Fibroblast of skin of left quadriceps (primary cell): ENCODE measurements around the gene MDM4.
"Not testable (repeated sequence)": the region's sequence is repeated elsewhere in the genome, so short reads cannot be mapped to it uniquely, and the experiment has no call there.

Experiments used
- DNase-seq, 2 experiments: peaks; one replicate each; pipeline ENCODE4 v3.0.0-alpha.2; 2013; ENCODE audit warnings: low read depth in 2 of 2

The MDM4 gene, protein sequence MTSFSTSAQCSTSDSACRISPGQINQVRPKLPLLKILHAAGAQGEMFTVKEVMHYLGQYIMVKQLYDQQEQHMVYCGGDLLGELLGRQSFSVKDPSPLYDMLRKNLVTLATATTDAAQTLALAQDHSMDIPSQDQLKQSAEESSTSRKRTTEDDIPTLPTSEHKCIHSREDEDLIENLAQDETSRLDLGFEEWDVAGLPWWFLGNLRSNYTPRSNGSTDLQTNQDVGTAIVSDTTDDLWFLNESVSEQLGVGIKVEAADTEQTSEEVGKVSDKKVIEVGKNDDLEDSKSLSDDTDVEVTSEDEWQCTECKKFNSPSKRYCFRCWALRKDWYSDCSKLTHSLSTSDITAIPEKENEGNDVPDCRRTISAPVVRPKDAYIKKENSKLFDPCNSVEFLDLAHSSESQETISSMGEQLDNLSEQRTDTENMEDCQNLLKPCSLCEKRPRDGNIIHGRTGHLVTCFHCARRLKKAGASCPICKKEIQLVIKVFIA

DNA sequence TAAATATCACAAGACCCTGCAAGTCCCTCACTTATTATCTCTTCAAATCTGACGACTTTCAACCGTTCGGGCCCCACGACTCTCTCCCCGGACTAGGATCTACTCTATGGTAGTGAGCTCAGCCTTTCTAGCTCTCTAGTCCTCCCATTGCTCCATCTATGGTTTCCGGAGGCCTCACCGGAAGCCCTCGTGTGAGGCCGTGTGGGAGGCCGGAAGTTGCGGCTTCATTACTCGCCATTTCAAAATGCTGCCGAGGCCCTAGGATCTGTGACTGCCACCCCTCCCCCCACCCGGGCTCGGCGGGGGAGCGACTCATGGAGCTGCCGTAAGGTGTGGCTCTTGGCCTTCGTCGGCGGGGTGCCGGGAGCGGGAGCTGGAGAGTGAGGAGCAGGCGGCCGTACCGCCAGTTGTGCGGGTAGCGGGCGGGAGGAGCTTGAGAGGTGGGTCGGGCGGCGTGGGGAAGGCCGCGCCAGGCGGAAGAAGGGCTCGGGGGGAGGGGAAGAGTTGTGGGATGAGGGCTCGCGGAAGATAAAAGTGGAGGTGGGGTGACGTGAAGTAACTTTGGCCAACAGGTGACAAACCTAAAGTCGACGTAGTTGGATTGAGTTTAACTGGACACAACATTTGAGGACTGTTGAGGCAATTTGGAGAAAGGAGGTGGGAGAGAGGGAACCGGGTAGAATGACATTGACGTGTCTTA, at the start of gene MDM4:
MDM4 (plus strand) TSS at position 227 of the 700 bp plus-strand sequence. CDS start 9,113 bp downstream, outside the sequence.
- DNase-seq, result peak; percentile 95

DNA sequence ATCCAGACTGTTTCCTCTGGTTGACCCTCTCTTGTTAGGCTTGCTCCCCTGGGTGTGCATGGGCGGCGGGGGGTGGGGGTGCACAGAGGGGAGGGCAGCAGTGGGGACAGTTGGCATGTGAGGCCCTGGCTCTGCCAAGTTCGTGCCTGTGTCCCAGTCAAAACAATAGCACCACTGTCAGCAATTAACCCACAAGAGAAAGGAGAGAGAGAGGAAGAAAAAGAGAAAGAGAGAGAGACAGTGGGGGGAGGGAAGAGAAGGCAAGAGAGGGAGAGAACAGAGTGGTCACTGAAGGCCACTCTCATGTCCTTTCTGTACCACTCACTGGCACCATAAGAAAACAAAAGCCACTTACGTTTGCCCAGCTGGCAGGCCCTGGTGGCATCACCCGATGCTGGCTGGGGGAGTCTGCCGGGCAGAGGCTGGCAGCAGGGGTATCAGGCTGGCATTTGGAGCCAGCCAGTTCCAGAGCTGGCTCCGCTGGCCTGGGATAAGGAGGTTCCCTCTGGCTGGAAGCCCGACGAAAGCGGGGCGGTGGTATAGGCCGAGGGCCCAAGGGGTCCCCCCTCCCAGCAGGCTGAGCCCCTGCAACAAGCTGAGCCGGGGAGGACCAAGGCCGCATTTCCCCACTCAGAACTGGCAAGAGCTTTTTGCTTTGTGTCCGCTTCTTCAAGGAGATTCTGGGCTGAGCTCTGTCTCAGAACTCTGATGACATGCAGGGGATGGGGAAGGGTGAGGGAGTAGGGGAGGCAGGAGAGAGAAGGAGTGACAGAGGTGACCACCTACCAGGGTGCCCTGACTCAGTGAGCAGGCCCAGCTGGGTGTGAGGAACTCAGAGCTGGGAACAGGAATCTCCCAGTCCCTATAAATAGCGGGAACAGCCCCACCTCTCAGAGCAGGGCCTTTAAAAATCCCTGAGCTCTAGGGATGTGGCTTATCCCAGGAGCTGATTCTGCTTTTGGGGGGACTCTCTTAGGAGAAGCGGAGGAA, 49.5 kb upstream of the MDM4 start:
- DNase-seq, result no peak

DNA sequence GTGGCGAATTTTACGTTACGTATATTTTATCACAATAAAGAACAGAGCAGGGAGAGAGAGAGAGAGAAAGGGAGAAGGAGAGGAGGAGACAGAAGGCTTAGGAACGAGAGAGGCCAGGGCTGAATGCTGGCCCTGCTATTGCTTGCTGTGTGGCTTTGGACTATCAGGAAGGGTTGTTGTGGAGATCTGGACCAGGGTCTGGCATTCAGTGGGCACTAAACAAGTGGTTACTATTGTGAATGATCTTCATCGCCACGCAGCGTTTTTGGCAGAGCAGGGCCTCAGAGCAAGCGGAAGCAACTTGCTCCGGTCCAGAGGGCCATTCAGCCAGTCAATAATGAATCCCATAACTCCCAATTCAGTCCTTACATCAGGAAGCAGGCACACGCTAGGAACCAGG, 48.0 kb upstream of the MDM4 start:
- no peak for DNase-seq

DNA sequence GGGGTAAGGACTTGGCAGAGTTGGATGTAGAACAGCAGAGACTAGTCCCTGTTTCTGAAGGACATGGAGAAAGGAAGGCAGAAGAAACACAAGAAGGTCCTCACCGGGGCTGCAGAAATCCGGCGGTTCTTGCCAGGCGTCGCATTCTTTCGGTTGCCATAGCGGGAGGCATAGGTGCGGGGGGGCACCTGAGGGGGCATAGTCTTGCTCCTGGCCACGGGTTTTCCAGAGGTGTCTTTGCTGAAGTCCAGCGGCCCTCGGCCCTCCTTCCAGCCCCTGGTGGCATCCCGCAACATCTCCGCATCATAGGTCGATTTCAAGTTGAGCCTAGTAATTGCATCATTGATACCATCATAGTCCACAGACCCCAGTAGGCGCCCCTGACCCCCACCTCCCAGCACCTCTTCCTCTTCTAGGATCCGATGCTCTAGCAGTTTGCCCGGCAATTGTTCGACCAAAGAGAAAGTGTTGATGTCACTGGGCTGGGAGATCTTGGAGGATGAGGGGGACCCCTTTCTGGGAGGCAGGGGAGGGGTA, 47.4 kb upstream of the MDM4 start:
- no peak for DNase-seq

DNA sequence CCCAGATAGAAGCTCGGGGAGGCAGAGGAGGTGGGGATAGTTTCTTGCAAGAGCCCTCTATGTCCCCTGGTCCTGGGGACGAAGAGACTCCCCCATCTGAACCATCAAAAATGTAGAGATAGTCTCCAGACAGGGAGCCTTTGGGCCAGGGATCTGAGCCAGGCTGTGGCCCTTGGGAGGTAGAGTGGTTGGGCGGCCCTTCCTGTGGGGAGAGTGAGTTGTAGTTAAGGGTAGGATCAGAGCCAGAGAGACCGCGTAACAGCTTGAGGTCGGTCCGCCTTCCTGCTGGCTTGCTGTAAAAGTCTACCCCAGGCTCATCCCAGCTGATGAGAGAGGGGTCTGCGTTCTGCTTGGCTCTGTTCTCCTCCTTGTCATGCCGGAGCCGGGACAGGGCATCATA, 46.9 kb upstream of the MDM4 start:
- DNase-seq, result no peak

DNA sequence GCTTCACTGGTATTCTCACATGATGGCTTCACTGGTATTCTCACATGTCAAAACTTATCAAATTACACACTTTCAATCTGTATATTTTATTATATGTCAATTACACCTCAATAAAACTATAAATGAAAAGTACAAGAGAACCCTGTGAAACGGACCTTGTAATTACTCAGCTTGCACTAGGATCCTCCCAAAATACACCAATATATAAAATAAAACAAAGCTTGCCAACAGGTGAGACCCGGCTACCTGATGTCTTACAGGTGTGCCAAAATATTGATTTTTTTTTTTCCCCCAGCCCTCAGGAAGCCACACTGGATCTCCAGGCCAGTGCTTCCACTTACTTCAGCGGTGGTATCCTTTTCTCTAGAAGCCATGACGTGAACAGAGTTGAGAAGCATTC, 44.5 kb upstream of the MDM4 start:
- DNase-seq, result no peak

DNA sequence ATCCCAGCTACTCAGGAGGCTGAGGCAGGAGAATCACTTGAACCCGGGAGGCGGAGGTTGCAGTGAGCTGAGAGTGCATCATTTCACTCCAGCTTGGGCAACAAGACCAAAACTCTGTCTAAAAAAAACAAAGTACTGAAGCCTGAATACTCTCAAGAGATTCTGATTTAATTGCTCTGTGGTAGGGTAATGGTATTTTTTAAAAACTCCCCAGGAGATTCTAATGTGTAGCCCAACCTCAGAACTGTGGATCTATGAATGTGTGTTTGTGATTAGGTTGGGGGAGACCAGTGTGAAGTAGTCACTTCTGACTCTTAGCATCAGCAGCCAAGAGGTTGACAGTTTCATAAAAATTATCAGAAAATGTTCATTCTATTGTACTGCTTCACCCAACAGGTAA, 43.5 kb upstream of the MDM4 start:
- DNase-seq, result no peak

DNA sequence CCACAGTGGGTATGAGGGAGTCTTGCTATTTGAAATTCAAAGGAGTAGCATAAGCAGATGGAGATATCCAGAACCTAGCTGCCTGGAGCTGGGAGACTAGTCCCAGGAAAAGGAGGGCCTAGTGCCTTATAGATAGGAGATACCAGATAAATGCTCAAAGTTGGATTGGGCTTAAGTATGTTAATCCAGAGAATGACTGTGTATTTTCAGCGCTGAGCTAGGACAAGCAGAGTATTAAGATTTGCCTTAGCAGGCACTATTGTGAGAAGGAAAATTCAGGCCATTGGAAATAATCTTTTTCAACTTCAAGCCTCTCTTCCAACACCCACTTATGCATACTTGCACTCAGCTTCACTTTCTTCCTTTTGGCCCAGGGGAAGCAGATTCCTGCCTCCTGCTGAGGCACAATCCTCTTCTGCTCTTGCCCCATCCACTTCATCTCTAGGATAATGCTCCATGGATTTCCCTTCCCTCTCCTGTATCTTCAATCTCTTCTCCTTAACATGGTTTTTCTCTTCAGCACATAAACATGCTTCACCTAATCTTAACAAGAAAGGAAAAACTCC, 42.7 kb upstream of the MDM4 start:
- DNase-seq, result no peak

DNA sequence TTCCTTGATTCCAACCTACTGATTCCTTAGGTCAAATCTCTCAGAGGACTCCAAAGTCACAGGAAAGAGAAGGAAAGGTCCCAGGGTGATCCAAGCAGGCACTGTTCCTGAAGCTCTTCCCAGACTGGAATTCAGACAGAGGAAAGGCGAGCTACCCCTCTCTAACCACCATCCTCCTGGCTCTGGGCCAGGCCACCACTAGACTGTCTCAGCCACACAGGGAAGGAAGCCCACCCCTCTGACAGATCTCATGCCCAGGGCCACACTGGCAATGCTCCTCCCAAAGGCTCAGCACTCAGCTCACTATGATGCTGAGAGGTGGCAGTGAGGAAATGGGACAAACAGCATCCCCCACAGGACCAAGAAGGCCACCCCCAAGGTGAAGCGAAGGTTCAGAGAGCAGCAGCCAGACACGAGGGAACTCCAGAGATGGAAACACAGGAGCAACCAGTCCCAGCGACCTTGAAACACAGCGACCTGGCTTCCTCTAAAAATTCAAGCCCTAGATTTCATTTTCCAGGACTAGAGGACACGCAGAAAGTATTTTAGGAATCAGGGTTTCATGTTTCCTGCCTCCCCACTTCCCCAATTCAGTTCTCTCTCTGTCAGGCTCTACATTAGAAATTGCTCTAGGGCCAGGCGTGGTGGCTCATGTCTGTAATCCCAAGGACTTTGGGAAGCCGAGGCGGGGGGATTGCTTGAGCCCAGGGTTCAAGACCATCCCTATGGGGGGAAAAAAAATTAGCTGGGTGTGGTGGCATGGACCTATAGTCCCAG, 40.4 kb upstream of the MDM4 start:
- no peak for DNase-seq

DNA sequence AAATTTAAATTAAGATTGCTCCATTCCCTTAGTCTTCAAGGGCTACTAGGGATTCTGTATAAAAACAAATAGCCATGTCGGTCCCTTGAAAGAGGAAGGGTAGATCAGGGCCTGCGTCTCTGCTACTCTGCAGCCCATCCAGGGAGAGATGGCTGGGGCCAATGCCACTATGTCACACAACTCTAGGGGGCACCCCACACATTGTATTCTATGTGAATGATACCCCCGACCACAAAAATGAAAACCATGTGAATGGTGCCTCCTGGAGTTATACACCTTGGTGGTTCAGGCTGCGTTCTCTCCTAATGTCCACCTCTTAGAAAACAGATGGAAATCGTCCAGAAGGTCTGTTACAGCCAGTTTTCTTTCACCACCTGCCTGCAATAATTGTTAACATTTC, 39.6 kb upstream of the MDM4 start:
- no peak for DNase-seq

DNA sequence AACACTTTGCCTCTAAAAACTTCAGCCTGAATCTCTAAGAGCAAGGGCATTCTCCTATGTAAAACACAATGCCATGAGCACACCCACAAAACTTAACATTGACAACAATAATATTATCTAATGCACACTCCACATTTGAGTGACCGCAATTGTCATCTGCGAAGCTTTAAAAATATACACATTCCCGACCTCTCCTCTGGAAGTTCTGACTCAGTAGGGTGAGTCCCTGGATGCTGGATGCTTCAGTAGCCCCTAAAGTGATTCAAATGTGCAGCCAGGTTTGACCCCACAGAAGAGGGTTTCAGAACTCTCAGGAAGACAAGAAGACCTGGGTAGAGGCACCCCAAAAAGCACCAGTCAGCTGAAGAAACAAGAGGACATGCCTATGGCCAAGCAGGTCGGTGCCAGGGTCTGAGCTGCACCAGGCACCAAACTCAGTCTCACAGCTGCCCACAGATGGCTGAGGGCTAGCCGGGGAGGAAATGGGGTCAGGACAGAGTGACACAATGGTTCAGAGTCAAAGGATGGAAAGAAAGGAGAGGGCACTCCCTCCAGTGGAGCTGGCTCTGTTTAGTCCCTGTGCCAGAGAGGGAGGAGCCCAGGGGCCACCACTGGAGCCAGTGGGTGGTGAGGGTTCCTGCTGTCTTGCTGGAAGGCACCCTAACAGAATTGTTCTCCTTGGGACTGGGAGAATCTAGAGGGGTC, 39.0 kb upstream of the MDM4 start:
- DNase-seq, result no peak

DNA sequence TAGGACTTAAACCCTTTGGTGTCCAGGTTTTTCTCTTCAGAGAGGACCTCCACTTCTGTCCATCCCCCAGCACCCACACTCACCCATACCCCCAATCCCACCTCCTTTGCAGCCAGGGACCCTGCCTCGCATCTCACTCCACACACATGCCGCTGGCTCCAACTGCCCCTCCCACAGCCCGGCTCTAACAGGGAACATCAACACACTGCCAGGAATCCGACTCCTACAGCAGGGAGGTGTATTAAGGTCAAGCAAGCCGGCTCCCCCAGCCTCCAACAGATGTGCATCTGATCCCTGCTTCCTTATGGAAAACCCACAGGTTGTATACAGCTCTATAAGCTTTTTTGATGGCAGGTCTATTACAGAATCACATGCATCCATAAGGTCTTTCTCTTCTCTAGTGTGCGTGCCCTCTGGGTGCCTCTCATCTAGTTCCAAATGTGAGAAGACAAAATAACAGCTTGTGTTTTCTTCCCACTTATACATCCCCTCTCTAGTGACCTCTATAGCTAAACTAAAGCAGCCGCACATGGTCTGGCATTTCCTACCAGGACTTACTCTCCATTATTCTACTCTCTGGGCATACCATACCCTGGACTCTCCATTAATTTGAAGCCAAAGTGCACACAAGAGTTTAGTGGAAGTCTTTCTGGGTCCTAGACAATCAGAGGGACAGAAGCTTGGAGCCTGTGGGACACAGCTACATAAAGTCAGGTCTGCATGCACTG, 37.9 kb upstream of the MDM4 start:
- DNase-seq, result no peak

DNA sequence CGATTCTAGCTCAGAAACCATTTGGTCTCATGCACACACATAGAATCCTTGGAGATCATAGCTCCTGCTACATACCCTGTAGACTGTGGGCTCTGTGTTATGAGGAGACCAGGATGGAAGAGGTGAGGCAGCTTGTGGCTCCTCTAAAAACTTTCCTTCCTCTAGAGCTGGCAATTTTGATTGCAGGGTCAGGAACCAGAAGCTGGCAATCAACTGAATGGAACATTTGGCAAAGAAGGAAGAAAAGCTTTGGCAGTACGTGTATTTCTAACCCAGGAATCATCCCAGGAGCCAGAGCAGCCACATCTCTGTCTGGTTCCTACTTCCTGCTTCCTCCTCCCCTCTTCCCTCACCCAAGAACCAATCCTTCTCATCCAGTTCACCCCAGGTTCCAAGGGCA, 37.3 kb upstream of the MDM4 start:
- DNase-seq, result no peak

DNA sequence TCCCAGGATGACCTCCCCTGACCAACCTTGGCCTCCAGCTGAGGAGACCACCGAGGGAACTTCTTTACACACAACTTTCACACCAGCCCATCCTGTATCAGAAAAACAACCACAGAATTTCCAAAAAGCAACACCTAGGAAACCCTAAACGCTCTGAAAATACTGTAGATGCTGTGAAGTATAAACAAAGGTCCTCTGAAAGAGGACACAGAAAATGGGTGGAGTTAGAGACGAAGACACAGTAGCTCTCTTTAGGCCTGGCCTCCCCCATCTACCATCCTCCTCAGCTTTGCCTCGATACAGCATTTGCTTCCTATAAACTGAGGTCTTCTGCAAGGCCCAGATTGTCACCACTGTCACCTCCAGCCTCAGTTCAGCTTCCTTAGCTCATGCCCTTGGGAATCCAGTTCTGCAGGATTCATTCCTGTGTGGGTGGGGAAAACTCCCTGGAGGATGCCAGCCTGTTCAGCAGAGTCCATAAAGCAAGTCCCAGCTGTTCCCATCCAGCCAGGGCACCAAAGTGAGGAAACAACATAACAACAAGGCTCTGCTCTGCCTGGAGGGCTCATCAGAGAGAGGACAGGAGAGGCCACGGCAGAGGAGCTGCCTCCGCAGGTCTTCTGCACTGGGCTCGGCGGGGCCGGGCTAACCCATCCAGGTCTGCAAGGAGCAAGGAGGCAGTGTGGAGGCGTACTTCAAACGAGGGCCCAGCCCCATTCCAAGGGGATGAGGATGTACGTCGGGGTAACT, 36.6 kb upstream of the MDM4 start:
- no peak for DNase-seq

DNA sequence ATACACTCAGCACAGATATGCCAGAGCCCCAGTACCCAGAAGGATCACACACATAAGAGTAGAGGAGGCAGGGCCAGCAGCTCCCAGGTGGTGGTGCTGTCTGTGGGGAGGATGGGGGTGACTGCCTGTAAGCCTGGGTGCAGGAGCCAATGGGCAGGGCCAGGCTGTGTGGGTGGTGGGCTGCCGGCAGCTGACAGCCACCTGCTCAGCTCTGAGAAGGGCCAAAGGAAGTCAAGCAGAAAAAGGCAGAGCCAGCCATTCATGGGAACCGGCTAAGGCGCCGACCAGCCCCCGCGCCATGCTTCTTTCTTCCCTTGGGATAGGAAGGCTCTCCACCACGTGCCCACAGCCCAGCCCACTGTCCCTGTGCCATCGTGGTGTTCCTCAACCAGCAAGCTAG, 35.7 kb upstream of the MDM4 start:
- DNase-seq, result no peak

DNA sequence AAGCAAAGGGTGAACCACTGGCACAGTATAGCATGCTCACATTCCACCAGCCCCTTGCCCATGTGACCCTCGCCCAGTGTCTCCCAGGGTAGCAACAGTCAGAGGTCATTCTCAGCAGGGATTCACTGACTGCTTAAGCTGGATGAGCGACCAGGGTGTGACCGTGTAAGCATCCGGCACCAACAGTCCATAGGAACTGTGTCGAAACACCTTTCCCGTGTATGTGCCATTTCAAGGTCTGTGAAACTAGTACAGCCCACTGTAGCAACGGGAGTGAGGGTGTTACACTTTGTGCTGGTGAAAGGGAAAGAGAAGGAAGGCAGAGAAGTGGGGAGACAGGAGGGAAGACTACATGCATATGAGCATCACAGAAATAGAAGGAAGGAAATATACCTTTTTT, 32.4 kb upstream of the MDM4 start:
- DNase-seq, result no peak

DNA sequence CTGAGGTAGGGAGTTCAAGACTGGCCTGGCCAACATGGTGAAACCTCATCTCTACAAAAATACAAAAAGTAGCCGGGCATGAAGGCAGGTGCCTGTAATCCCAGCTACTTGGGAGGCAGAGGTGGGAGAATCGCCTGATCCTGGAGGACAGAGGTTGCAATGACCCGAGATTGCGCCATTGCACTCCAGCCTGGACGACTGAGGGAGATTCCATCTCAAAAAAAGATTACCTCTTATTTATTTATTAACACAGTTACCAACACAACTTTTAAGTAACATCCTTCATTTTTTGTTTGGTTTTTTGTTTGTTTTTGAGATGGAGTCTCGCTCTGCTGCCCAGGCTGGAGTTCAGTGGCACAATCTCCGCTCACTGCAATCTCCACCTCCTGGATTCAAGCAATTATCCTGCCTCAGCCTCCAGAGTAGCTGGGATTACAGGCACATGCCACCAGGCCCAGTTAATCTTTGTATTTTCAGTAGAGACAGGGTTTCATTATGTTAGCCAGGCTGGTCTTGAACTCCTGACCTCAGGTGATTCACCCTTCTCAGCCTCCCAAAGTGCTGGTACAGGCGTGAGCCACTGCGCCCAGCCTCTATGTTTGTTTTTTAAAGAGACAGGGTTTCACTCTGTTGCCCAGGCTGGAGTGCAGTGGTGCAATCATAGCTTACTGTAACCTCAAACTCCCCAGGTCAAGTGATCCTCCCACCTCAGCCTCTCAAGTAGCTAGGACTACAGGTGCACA, 29.5 kb upstream of the MDM4 start:
- not testable (repeated sequence) for DNase-seq

DNA sequence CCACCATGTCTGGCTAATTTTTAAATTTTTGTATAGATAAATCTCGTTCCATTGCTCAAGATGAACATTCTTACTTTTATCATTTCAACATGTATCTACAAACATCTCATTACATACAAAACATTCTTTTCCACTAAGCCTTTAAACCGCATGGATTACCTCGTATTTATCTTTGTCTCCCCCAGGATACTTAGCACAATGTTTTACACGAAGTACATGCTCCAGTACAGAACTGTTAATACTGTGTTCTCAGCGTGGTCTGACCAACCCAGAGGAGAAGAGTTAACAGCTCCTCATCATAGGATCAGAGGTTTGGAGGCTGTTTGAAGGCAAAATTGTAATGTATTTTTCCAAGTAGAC, 29.0 kb upstream of the MDM4 start:
- peak in 1 of 2 experiments; percentile 23 for DNase-seq
